ENCODE results near the gene RFC5. TPM values are rescaled to one million over a fixed set of nuclear protein-coding genes. Genes with fewer than 3 reads are reported as not detected.

Gene RFC5
- total and polyA plus RNA-seq, 2 of the 8 experiments (the other 6 are each of a cell fraction or from before 2014, with no cell fraction given) = 34.4 to 40.6 TPM

- TF ChIP-seq, protein P1, sequence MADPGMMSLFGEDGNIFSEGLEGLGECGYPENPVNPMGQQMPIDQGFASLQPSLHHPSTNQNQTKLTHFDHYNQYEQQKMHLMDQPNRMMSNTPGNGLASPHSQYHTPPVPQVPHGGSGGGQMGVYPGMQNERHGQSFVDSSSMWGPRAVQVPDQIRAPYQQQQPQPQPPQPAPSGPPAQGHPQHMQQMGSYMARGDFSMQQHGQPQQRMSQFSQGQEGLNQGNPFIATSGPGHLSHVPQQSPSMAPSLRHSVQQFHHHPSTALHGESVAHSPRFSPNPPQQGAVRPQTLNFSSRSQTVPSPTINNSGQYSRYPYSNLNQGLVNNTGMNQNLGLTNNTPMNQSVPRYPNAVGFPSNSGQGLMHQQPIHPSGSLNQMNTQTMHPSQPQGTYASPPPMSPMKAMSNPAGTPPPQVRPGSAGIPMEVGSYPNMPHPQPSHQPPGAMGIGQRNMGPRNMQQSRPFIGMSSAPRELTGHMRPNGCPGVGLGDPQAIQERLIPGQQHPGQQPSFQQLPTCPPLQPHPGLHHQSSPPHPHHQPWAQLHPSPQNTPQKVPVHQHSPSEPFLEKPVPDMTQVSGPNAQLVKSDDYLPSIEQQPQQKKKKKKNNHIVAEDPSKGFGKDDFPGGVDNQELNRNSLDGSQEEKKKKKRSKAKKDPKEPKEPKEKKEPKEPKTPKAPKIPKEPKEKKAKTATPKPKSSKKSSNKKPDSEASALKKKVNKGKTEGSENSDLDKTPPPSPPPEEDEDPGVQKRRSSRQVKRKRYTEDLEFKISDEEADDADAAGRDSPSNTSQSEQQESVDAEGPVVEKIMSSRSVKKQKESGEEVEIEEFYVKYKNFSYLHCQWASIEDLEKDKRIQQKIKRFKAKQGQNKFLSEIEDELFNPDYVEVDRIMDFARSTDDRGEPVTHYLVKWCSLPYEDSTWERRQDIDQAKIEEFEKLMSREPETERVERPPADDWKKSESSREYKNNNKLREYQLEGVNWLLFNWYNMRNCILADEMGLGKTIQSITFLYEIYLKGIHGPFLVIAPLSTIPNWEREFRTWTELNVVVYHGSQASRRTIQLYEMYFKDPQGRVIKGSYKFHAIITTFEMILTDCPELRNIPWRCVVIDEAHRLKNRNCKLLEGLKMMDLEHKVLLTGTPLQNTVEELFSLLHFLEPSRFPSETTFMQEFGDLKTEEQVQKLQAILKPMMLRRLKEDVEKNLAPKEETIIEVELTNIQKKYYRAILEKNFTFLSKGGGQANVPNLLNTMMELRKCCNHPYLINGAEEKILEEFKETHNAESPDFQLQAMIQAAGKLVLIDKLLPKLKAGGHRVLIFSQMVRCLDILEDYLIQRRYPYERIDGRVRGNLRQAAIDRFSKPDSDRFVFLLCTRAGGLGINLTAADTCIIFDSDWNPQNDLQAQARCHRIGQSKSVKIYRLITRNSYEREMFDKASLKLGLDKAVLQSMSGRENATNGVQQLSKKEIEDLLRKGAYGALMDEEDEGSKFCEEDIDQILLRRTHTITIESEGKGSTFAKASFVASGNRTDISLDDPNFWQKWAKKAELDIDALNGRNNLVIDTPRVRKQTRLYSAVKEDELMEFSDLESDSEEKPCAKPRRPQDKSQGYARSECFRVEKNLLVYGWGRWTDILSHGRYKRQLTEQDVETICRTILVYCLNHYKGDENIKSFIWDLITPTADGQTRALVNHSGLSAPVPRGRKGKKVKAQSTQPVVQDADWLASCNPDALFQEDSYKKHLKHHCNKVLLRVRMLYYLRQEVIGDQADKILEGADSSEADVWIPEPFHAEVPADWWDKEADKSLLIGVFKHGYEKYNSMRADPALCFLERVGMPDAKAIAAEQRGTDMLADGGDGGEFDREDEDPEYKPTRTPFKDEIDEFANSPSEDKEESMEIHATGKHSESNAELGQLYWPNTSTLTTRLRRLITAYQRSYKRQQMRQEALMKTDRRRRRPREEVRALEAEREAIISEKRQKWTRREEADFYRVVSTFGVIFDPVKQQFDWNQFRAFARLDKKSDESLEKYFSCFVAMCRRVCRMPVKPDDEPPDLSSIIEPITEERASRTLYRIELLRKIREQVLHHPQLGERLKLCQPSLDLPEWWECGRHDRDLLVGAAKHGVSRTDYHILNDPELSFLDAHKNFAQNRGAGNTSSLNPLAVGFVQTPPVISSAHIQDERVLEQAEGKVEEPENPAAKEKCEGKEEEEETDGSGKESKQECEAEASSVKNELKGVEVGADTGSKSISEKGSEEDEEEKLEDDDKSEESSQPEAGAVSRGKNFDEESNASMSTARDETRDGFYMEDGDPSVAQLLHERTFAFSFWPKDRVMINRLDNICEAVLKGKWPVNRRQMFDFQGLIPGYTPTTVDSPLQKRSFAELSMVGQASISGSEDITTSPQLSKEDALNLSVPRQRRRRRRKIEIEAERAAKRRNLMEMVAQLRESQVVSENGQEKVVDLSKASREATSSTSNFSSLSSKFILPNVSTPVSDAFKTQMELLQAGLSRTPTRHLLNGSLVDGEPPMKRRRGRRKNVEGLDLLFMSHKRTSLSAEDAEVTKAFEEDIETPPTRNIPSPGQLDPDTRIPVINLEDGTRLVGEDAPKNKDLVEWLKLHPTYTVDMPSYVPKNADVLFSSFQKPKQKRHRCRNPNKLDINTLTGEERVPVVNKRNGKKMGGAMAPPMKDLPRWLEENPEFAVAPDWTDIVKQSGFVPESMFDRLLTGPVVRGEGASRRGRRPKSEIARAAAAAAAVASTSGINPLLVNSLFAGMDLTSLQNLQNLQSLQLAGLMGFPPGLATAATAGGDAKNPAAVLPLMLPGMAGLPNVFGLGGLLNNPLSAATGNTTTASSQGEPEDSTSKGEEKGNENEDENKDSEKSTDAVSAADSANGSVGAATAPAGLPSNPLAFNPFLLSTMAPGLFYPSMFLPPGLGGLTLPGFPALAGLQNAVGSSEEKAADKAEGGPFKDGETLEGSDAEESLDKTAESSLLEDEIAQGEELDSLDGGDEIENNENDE (IDR thresholded peaks at IDR 0.05; ENCODE audit: insufficient replicate concordance, low read length) = no peak
- TF ChIP-seq EP300 (IDR thresholded peaks at IDR 0.05; ENCODE audit: borderline replicate concordance in 1 of 2, low read depth in 2 of 2, low read length in 2 of 2) (no peak), JUN (IDR thresholded peaks at IDR 0.05; ENCODE audit: low read depth, low read length) (no peak), CREB1 (IDR thresholded peaks at IDR 0.05) (no peak), RFX5 (IDR thresholded peaks at IDR 0.05; ENCODE audit: borderline replicate concordance, low read depth, low read length) (no peak), TBP (IDR thresholded peaks at IDR 0.05; ENCODE audit: low read depth, low read length) (no peak), CHD1 (IDR thresholded peaks at IDR 0.05; ENCODE audit: low read depth, low read length) (no peak), TCF12 (IDR thresholded peaks at IDR 0.05; ENCODE audit: low read depth, low read length) (no peak), BRCA1 (IDR thresholded peaks at IDR 0.05; ENCODE audit: low read depth, low read length) (no peak), BCL11A (IDR thresholded peaks at IDR 0.05; ENCODE audit: low read depth in 2 of 2, low read length in 2 of 2) (no peak), TEAD4 (IDR thresholded peaks at IDR 0.05; ENCODE audit: low read depth, low read length) (no peak), ASH2L (IDR thresholded peaks at IDR 0.05; ENCODE audit: low read length) (no peak), YY1 (IDR thresholded peaks at IDR 0.05; ENCODE audit: low read depth, low read length) (no peak), POU5F1 (IDR thresholded peaks at IDR 0.05; ENCODE audit: low read depth, low read length) (no peak)
Observed at GRCh38 chr12:118073768-118074167, 57.3 kb downstream of the RFC5 start (continued).
